Stomach (tissue), 9 donors: ENCODE data around the gene SOX12. TPM values are rescaled to one million over a fixed set of nuclear protein-coding genes. Genes with fewer than 3 reads are reported as not detected.
A peak's percentile ranks its signal among the peaks of the same experiment; 100 is the strongest.
"Not testable (repeated sequence)": the region's sequence is repeated elsewhere in the genome, so short reads cannot be mapped to it uniquely, and the experiment has no call there.

ENCODE experiments used
- DNase-seq, 2 donors: peaks; one replicate each; pipeline versions ENCODE4 v3.0.0 to v3.0.0-alpha.2; 2013 to 2019
- H3K27ac ChIP-seq, 5 donors: fragments of 200-600 bp in 4 of 5; sonication (generic) in 4 of 5; one replicate each; pipeline ENCODE4 v1.5.1; 2013 to 2019; ENCODE audit warnings: mild to moderate bottlenecking in 1 of 5, moderate library complexity in 1 of 5
- H3K27me3 ChIP-seq, 3 donors: fragments of 200-600 bp; sonication (generic); one replicate each; pipeline ENCODE4 v1.5.1; 2017 to 2019; ENCODE audit warnings: mixed run types in 1 of 3
- H3K36me3 ChIP-seq, 4 donors: fragments of 200-600 bp; sonication (generic); 1 replicate in 3 of 4; 2 replicates in 1 of 4; pipeline ENCODE4 v1.5.1; 2016 to 2019
- H3K4me1 ChIP-seq, 4 donors: fragments of 200-600 bp; sonication (generic); one replicate each; pipeline ENCODE4 v1.5.1; 2016 to 2019
- H3K4me3 ChIP-seq, 4 donors: fragments of 200-600 bp; sonication (generic) in 3 of 4; one replicate each; pipeline ENCODE4 v1.5.1; 2016 to 2019; ENCODE audit warnings: mild to moderate bottlenecking in 1 of 4
- H3K9me3 ChIP-seq, 4 donors: fragments of 200-600 bp; sonication (generic); one replicate each; pipeline ENCODE4 v1.5.1; 2016 to 2019
- EP300 ChIP-seq: sonication (generic); formaldehyde crosslinking; IDR thresholded peaks from one replicate; pipeline ENCODE4 v1.6.1; 2017; ENCODE audit warnings: antibody characterized with exemption
- POLR2A ChIP-seq, 4 donors: fragments of 450-650 bp; IDR thresholded peaks; one replicate each; pipeline ENCODE4 v1.6.1; 2016; ENCODE audit warnings: antibody characterized with exemption in 4 of 4, control low read depth in 2 of 4, mild to moderate bottlenecking in 1 of 4, moderate library complexity in 1 of 4
- POLR2AphosphoS5 ChIP-seq, 3 donors: sonication (generic); formaldehyde crosslinking; IDR thresholded peaks; one replicate each; pipeline ENCODE4 v1.6.1; 2016; ENCODE audit warnings: antibody characterized with exemption in 3 of 3
- WGBS, 5 donors: extraction: QIAGEN DNeasy Blood & Tissue Kit in 3 of 5; methylation state at CpG; one replicate each; pipeline versions ENCODE4 v1.1.5 to v1.1.7; 2013 to 2018; 5-methylcytosine and 5-hydroxymethylcytosine counted together
- intact Hi-C: fragments of 100-400 bp; cut with DNase I; formaldehyde crosslinking; loops from one replicate; pipeline ENCODE4 v1.15.1; 2023; ENCODE audit warnings: low total_unique reads
- polyA plus RNA-seq, 3 donors: library from polyadenylated mRNA; stranded (reverse); fragments of 200-250 nt; gene quantifications; one replicate each; pipeline ENCODE4 v1.2.3, GENCODE V29; 2013
- total RNA-seq, 5 donors: library from RNA; depleted of rRNA; stranded (reverse); fragments of >200 nt; gene quantifications; one replicate each; pipeline versions ENCODE4 v1.1.0 to v1.2.3, GENCODE V29; 2014 to 2016
- TF ChIP-seq, protein P1 (sequence below), 7 experiments: fragments of 450-650 bp in 4 of 7; fragments of 200-600 bp in 3 of 7; sonication (generic) in 3 of 7; IDR thresholded peaks; one replicate each; pipeline ENCODE4 v1.5.1; 2016 to 2019; ENCODE audit warnings: antibody characterized with exemption in 7 of 7, control low read depth in 2 of 7, mild to moderate bottlenecking in 1 of 7
- donor health status: healthy with polysubstance abuse.
- donor health status: Bipolar disorder and iron deficiency.
- donor health status: healthy.

The SOX12 gene
- total and polyA plus RNA-seq, 8 donors = 1.5 to 20.3 (median 3.4) TPM

GRCh38 chr20:368915-369314 lies 43.6 kb downstream of the SOX12 start:
- Histone ChIP-seq H3K27ac (no peak overlapping the region), H3K4me3 (no peak overlapping the region), H3K27me3 (no peaks in the 10 kb centered on the region), H3K36me3 (no peaks in the 10 kb centered on the region), H3K9me3 (no peaks in the 10 kb centered on the region), H3K4me1 (peaks cover 33 to 44% (median 37%) of the 10 kb centered on the region in 4 donors)
- intact Hi-C loops = no loop called here
- 78 to 100% (median 96%) methylated on average over 4 of the region's 4 CpGs for WGBS, 5 donors
- no peak for TF ChIP-seq POLR2A (IDR thresholded peaks at IDR 0.05)
- TF ChIP-seq, protein P1, sequence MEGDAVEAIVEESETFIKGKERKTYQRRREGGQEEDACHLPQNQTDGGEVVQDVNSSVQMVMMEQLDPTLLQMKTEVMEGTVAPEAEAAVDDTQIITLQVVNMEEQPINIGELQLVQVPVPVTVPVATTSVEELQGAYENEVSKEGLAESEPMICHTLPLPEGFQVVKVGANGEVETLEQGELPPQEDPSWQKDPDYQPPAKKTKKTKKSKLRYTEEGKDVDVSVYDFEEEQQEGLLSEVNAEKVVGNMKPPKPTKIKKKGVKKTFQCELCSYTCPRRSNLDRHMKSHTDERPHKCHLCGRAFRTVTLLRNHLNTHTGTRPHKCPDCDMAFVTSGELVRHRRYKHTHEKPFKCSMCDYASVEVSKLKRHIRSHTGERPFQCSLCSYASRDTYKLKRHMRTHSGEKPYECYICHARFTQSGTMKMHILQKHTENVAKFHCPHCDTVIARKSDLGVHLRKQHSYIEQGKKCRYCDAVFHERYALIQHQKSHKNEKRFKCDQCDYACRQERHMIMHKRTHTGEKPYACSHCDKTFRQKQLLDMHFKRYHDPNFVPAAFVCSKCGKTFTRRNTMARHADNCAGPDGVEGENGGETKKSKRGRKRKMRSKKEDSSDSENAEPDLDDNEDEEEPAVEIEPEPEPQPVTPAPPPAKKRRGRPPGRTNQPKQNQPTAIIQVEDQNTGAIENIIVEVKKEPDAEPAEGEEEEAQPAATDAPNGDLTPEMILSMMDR (IDR thresholded peaks at IDR 0.05) = no peak
- no peak for TF ChIP-seq EP300
- no peak for TF ChIP-seq POLR2AphosphoS5 (IDR thresholded peaks at IDR 0.05)
- DNase-seq = no peak

DNA sequence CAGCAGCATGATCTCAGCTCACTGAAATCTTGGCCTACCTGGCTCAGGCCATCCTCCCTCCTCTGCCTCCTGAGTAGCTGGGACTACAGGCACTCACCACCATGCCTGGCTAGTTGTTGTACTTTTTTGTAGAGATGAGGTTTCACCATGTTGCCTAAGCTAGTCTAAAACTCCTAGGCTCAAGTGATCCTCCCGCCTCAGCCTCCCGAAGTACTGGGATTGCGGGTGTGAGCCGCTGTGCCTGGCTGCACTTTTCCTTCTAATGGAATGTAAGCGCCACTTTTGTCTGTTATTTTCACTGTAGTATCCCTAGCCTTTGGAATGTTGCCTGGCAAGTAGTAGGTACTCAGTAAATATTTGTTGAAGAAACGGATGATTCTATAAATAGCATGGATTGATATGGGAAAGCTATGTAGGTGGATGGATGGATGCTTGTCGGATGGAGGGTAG lies 44.8 kb downstream of the SOX12 start:
- Histone ChIP-seq H3K27me3 (no peaks in the 10 kb centered on the region), H3K4me3 (no peak overlapping the region), H3K9me3 (no peaks in the 10 kb centered on the region), H3K36me3 (no peaks in the 10 kb centered on the region), H3K27ac (peak overlapping the region in 2 of 5 donors; percentile 15 to 33), H3K4me1 (peaks cover 32 to 41% (median 34%) of the 10 kb centered on the region in 4 donors)
- peak; percentile 44 to 63 for DNase-seq
- intact Hi-C loops = no loop called here
- TF ChIP-seq EP300 = no peak
- TF ChIP-seq, protein P1 (IDR thresholded peaks at IDR 0.05) = no peak
- no peak for TF ChIP-seq POLR2A (IDR thresholded peaks at IDR 0.05)
- 34 to 60% (median 52%) methylated on average over 7 of the region's 7 CpGs for WGBS, 5 donors

GRCh38 chr20:370977-371754 lies 45.8 kb downstream of the SOX12 start:
- 76 to 82% (median 80%) methylated on average over 7 of the region's 7 CpGs for WGBS, 5 donors

DNA sequence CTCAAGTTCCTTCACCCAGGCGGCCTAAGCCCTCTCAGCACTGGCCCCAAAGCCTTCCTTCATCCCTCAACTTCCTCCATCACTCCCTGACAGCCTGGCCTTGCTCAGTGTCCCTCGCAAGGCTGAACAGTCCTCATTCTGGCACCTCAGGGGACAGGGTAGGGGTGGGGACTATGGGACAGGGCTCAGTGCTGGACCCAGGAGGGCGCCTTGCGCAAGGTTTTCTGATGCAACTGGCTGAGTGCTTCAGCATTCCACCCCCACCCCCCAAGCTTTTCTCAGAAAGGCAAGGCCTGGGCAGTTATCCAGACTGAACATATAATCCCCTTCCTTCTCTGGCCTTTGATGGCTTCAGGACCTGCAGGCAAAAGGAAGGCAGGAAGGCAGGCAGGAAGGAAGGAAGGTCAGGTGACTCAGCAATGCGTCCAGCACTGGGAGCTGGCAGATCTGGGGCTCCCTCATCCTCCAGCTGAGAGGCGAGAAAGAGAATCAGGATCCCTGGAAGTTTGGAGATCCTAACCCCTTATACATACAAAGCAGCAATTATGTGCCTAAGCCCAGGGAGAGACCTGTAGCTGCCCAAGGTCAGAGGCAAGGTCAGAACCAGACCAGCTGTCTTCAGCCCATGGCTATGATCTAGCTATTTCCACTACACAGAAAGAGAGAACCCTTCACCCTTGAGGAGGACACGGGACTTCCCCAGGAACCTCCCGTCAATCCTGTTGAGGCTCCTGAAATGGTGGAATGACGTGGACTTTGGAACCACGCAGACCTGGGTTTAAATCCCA lies 46.6 kb downstream of the SOX12 start:
- H3K4me3 ChIP-seq = no peak overlapping the region
- peak overlapping the region in 4 of 5 donors; percentile 1 to 70 (median 56) for H3K27ac ChIP-seq
- H3K36me3 ChIP-seq = no peaks in the 10 kb centered on the region
- peak; percentile 71 for DNase-seq
- peaks cover 25 to 31% (median 30%) of the 10 kb centered on the region in 4 donors for H3K4me1 ChIP-seq
- WGBS, 5 donors = 54 to 79% (median 72%) methylated on average over 9 to 10 of the region's 10 CpGs
- TF ChIP-seq, protein P1 (IDR thresholded peaks at IDR 0.05) = no peak
- TF ChIP-seq POLR2AphosphoS5 (IDR thresholded peaks at IDR 0.05) (no peak), EP300 (no peak), POLR2A (IDR thresholded peaks at IDR 0.05) (no peak)
- intact Hi-C loops = no loop called here
- H3K27me3 ChIP-seq = no peaks in the 10 kb centered on the region
- H3K9me3 ChIP-seq = no peaks in the 10 kb centered on the region

More at GRCh38 chr20:370977-371754, 45.8 kb downstream of the SOX12 start:
- DNase-seq = no peak
- H3K27ac ChIP-seq = peak overlapping the region in 3 of 5 donors; percentile 53 to 70 (median 60)
- peaks cover 28 to 35% (median 30%) of the 10 kb centered on the region in 4 donors for H3K4me1 ChIP-seq
- intact Hi-C loops = no loop called here
- no peak overlapping the region for H3K4me3 ChIP-seq
- TF ChIP-seq, protein P1 (IDR thresholded peaks at IDR 0.05) = no peak
- TF ChIP-seq POLR2AphosphoS5 (IDR thresholded peaks at IDR 0.05) = no peak
- H3K9me3 ChIP-seq = no peaks in the 10 kb centered on the region
- no peaks in the 10 kb centered on the region for H3K36me3 ChIP-seq
- no peaks in the 10 kb centered on the region for H3K27me3 ChIP-seq

DNA sequence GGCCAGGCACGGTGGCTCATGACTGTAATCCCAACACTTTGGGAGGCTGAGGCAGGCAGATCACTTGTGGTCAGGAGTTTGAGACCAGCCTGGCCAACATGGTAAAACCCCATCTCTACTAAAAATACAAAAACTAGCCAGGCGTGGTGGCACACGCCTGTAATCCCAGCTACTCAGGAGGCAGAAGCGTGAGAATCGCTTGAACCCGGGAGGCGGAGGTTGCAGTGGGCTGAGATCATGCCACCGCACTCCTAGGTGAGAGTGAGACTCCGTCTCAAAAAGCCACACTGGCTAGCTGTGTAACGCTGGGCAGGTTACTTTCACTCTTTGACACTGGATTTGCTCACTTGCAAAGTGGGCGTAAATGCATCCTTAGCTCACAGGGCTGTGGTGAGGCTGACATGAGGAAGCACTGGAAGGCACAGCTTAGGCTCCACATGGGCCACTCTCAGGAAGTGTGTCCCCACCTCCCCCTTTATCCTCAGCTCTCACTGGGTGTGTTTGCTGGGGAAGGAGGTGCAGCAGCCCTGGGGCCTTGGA lies 47.3 kb downstream of the SOX12 start:
- H3K9me3 ChIP-seq, H3K4me3 ChIP-seq, H3K36me3 ChIP-seq, DNase-seq, H3K27me3 ChIP-seq, intact Hi-C loops: not testable (repeated sequence)
- Histone ChIP-seq H3K27ac (peak overlapping the region in 4 of 5 donors; percentile 1 to 70 (median 56)), H3K4me1 (peaks cover 25 to 31% (median 30%) of the 10 kb centered on the region in 4 donors)
- 88 to 94% (median 92%) methylated on average over 11 of the region's 11 CpGs for WGBS, 5 donors
